ENCODE measurements around the gene LPAR5.

DNA sequence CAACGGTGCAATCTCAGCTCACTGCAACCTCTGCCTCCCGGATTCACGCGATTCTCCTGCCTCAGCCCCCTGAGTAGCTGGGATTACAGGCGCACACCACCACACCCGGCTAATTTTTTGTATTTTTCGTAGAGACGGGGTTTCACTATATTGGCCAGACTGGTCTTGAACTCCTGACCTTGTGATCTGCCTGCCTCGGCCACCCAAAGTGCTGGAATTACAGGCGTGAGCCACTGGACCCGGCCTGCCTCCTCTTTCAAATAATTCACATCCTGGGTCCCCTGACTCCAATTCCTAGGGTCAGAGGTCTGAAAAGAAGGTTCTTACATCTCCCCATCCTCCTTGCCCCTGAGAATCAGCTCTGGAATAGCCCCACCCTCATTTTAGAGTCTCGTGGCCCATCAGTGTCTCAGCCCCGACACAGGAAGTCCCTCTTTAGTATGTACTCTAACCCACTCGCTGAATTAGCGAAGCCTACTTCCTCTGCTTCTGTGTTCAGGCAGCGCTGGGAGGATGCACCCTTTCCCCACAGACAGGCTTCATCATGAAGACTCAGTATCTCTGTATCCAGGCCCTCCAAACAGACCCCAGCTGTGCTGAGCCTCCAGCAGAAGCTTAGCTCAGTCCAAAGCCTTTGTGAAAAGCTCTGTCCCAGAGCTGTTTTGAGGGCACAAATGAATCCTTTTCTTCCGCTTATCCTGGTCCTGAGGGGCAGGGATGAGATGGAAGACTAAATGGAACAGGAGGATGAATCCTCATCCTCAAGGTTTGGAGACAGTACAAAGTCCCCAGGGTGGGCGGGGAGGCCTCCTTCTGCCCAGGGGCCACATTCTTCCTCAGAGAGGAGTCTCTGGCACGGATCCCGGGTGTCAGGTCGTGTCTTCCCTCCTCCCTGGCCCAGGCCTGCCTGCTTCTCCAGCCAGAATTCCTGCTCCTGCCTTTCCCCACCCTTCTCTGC is 3.5 kb downstream of the LPAR5 start:
- TF ChIP-seq, protein P1, sequence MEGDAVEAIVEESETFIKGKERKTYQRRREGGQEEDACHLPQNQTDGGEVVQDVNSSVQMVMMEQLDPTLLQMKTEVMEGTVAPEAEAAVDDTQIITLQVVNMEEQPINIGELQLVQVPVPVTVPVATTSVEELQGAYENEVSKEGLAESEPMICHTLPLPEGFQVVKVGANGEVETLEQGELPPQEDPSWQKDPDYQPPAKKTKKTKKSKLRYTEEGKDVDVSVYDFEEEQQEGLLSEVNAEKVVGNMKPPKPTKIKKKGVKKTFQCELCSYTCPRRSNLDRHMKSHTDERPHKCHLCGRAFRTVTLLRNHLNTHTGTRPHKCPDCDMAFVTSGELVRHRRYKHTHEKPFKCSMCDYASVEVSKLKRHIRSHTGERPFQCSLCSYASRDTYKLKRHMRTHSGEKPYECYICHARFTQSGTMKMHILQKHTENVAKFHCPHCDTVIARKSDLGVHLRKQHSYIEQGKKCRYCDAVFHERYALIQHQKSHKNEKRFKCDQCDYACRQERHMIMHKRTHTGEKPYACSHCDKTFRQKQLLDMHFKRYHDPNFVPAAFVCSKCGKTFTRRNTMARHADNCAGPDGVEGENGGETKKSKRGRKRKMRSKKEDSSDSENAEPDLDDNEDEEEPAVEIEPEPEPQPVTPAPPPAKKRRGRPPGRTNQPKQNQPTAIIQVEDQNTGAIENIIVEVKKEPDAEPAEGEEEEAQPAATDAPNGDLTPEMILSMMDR (IDR thresholded peaks at IDR 0.05; ENCODE audit: low read depth, low read length), result no peak
- TF ChIP-seq EZH2phosphoT487 (IDR thresholded peaks at IDR 0.05; ENCODE audit: low read depth), result no peak

All from OCI-LY3 (cell line).